ENCODE data around the gene SENP1.

SENP1 gene

GRCh38 chr12:48063530-48063929, 42.3 kb downstream of the SENP1 start:
- DNase-seq: no peak

GRCh38 chr12:48061938-48062719, 43.8 kb downstream of the SENP1 start:
- no peak for DNase-seq

- no peak for DNase-seq
Measured at GRCh38 chr12:48060474-48060873, 45.4 kb downstream of the SENP1 start.

GRCh38 chr12:48058771-48059170, 47.1 kb downstream of the SENP1 start:
- DNase-seq: no peak

- DNase-seq: no peak
Measured at GRCh38 chr12:48054955-48055821, 50.7 kb downstream of the SENP1 start.

- DNase-seq: no peak
Measured at GRCh38 chr12:48053883-48054282, 52.0 kb downstream of the SENP1 start.

- DNase-seq: no peak
Measured at GRCh38 chr12:48053122-48053521, 52.8 kb downstream of the SENP1 start.

GRCh38 chr12:48051681-48052080, 54.2 kb downstream of the SENP1 start:
- DNase-seq: no peak

GRCh38 chr12:48050174-48050573, 55.7 kb downstream of the SENP1 start:
- no peak for DNase-seq

- no peak for DNase-seq
Measured at GRCh38 chr12:48045965-48046518, 59.8 kb downstream of the SENP1 start.

GRCh38 chr12:48045061-48045846, 60.6 kb downstream of the SENP1 start:
- no peak for DNase-seq

GRCh38 chr12:48044396-48044795, 61.5 kb downstream of the SENP1 start:
- DNase-seq: no peak

GRCh38 chr12:48043771-48044170, 62.1 kb downstream of the SENP1 start:
- no peak for DNase-seq

- DNase-seq: no peak
Measured at GRCh38 chr12:48041591-48042423, 64.1 kb downstream of the SENP1 start.

- DNase-seq: no peak
Measured at GRCh38 chr12:48040354-48040753, 65.5 kb downstream of the SENP1 start.

GRCh38 chr12:48039151-48039550, 66.7 kb downstream of the SENP1 start:
- no peak for DNase-seq

- no peak for DNase-seq
Measured at GRCh38 chr12:48038085-48038484, 67.8 kb downstream of the SENP1 start.

- no peak for DNase-seq
Measured at GRCh38 chr12:48037267-48037915, 68.5 kb downstream of the SENP1 start.

- DNase-seq: no peak
Measured at GRCh38 chr12:48036818-48037217, 69.1 kb downstream of the SENP1 start.

- DNase-seq: no peak
Measured at GRCh38 chr12:48034835-48035805, 70.8 kb downstream of the SENP1 start.
